IPS-NIHi7 (cell line): Measurements from ENCODE around the gene TCP11X2.
"Not testable (repeated sequence)": the region's sequence is repeated elsewhere in the genome, so short reads cannot be mapped to it uniquely, and the experiment has no call there.

Source experiments
- DNase-seq: peaks from one replicate; pipeline ENCODE4 v3.0.0; 2012; ENCODE audit warnings: mixed read lengths; ENCODE audit errors: extremely low spot score

The TCP11X2 gene

GRCh38 chrX:102471762-102472220 is at the start of gene TCP11X2:
TSS of gene TCP11X2 (minus strand) at chrX:102471812.
- not testable (repeated sequence) for DNase-seq

- DNase-seq, result no peak
These were observed 45.7 kb upstream of the TCP11X2 start for GRCh38 chrX:102517326-102517725.

- peak; percentile 82 for DNase-seq
These were observed 44.6 kb upstream of the TCP11X2 start, which contains the start of gene TMSB15A for GRCh38 chrX:102515975-102516941. TSS of gene TMSB15A (minus strand) at chrX:102516739.

DNA sequence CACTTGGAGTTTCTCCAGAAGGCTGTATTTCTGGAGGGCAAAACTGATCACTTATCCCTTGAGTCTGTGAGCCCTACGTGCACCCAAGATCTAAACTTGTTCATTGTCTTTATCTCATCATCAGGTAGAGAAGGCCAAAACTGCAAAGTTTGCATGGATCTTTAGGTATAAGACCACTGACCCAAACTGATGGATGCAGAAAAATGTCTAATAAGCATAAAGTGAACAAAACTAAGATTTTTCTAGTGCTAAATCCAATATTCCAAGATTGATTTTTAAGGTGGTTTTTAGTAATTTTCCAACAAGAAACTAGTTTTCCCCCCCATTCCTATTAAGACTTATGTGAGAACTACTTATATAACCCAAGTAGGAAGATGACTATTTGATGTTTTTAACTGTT is 42.9 kb upstream of the TCP11X2 start:
- DNase-seq, result no peak

DNA sequence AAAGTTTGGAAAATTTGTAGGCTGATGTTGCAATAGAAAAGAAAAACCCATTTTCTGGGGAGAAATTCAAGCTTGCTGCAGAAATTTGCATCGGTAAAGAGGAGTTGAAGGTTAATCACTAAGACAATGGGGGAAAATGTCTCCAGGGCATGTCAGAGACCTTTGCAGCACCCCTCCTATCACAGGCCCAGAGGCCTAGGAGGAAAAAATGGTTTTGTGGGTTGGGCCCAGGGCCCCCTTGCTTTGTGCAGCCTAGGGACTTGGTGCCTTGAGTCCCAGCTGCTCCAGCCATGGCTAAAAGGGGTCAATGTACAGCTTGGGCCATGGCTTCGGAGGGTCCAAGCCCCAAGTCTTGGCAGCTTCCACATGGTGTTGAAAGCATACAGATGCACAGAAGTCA is 27.1 kb upstream of the TCP11X2 start:
- DNase-seq, result no peak

DNA sequence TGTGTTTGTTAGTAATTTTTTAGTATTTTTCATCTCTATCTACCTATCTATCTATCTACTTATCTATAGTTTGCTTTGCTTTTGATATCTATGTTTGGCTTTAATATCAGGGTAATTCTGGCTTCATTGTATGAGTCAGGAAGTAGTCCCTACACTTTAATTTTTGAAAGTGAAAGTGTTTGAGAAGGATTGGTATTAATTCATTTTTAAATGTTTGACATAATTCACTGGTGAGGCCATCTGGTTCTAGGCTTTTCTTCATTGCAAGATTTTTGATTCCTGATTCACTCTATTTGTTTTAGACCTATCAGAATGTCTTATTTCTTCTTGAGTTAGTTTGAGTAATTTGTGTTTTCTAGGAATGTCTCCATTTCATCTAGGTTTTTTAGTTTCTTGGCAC is 20.2 kb upstream of the TCP11X2 start:
- DNase-seq, result no peak

DNA sequence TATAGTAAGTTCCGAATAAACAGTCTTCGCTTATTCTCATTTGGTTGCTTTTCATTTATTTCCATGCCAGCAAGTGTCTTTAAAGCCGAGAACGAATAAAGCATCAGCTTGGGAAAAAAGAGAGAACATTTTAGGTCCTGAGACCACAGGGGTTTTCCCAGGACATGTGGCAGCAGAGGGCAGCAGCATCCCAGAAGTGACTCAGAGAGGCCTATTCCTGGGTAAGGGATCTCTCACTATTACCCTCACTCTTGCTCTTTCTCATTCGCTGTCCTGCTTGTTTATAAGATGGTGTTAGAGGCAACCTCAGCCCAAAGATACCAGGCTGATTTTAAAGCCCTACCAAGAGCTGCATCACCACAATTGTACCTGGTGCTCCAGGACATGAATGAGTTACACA is 7.2 kb upstream of the TCP11X2 start:
- DNase-seq, result not testable (repeated sequence)

- not testable (repeated sequence) for DNase-seq
These were observed 1.4 kb downstream of the TCP11X2 start for GRCh38 chrX:102470215-102470614.

DNA sequence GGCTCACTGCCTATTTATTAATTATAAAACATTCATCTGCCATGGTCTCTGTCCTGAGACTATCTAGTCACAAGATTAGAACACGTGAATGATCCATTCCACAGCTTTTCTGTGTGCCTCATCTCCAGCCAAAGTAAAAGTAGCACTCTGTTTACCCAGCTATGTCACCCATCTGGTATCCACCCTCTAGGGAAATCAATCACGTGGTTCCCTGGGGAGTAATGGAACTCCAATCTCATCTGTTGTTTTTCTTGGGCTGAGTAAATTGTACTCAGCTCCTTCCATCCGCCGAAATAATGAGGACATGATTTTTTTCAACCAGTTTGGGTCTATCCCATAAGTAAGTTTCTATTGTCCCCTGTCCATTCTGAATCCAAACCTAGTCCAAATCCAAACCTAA is 13.0 kb downstream of the TCP11X2 start:
- DNase-seq, result not testable (repeated sequence)

DNA sequence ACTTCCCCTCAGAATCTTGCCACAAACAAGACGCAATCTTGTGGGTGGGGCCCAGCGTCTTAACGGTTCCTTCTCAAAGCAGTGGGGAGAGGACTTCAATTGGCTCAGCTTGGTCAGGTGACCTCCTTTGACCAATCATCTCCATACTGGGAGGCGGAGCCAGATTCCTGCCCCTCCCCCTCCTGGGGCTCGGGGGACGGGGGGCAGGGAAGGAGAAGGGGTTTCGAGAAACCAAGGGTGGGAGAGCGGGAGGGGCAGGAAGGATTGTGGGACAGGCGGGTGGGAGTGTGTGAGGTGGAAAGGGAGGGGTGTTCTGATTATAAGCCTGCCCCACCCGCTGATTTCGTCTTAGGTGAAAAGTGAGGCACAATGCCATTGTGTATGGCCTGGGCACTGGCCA is 31.7 kb downstream of the TCP11X2 start, which contains the start of gene NXF2B:
NXF2B (minus strand) TSS at position 101 of the 400 bp plus-strand sequence. CDS start 59,972 bp downstream, outside the sequence.
- DNase-seq, result not testable (repeated sequence)

GRCh38 chrX:102414493-102414892 is 57.1 kb downstream of the TCP11X2 start:
- DNase-seq, result not testable (repeated sequence)
